ENCODE data around the gene FAM171A1. TPM values are rescaled to one million over a fixed set of nuclear protein-coding genes. Genes with fewer than 3 reads are reported as not detected.

FAM171A1 gene
- total and polyA plus RNA-seq, 2 donors (not counting 1 experiment from before 2014, with no cell fraction given) = 0.09 TPM; not detected in 1

DNA sequence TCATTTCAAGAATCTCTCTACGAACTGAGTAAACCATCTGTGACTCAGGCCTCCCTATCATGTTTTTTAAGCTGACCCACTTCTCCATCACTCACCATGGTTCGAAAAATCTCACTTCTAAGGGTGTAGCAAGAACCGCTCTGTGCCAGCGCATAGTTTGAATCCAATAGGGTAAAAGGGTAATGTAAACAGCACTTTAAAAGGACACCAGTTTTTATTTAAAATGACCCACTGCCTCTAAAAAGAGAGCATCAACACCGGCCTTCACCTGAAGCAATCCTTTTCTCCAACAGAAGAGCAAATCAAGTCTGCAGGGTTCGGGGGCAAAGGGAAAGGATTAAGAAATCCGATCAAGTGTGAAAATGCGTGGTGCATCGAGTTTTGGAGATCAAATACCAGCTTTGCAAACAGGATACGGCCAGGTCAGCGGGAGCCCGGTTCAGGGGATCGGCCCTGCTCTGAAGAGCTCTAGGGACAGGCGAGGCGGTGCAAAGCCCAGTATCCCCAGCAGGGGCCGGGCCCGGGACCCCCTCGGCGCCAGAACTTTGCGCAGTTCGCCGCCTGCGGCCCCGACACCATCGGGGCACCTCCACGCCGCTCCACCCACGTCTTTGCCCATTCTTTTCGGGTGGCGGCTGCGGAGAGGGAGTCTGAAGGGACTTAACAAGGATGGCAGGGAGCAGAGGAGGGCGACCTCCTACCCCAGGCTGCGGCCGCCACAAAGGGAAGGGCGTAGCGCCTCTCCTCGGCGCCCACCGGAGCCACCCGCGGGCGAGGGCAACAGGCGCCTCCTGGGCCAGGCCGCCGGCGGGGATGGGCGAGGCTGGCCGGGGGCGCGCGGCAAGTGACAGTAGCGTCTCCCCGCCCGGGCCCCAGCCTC lies 203.4 kb downstream of the FAM171A1 start:
- peak overlapping the region; percentile 95 for H3K4me2 ChIP-seq (replicated peaks; ENCODE audit: low read depth, low read length, poor library complexity, severe bottlenecking)
- H3K27ac ChIP-seq (ENCODE audit: low read length in 2 of 2) = peak overlapping the region in 1 of 2 donors; percentile 68
- Mint-ChIP-seq H3K4me3 (peak overlapping the region; percentile 95), H3K27me3 (no peaks in the 10 kb centered on the region), H3K9me3 (ENCODE audit: insufficient read depth) (no peaks in the 10 kb centered on the region), H3K4me1 (peaks cover 34% of the 10 kb centered on the region), H3K27ac (peak overlapping the region; percentile 88)
- no peaks in the 10 kb centered on the region for H3K36me3 ChIP-seq (replicated peaks in 1 of 2; ENCODE audit: control extremely low read depth in 1 of 2, control insufficient read depth in 1 of 2, extremely low read depth in 1 of 2, insufficient read depth in 2 of 2, low read length in 1 of 2)
- H2AFZ ChIP-seq (ENCODE audit: insufficient read depth, low read depth, low read length, poor library complexity, severe bottlenecking) = peak overlapping the region; percentile 99
- peak overlapping the region; percentile 85 for H3K9ac ChIP-seq (ENCODE audit: low read length)
- H3K27me3 ChIP-seq (replicated peaks in 1 of 4; ENCODE audit: control extremely low read depth in 1 of 4, control insufficient read depth in 3 of 4, insufficient read depth in 4 of 4, low read length in 3 of 4) = no peaks in the 10 kb centered on the region
- 2% methylated on average over 50 of the region's 54 CpGs for WGBS (ENCODE audit: insufficient coverage)
- peak overlapping the region; percentile 21 to 89 (median 83) for H3K4me3 ChIP-seq (ENCODE audit: control extremely low read depth in 1 of 5, extremely low read depth in 1 of 5, insufficient read depth in 1 of 5, low read depth in 2 of 5, low read length in 4 of 5)
- H3K79me2 ChIP-seq (ENCODE audit: control insufficient read depth, insufficient read depth, low read length) = peaks cover 5% of the 10 kb centered on the region
- H3K9me3 ChIP-seq (ENCODE audit: control extremely low read depth in 1 of 3, control insufficient read depth in 2 of 3, insufficient read depth in 1 of 3, low read length in 2 of 3) = no peaks in the 10 kb centered on the region
- no peaks in the 10 kb centered on the region for H4K20me1 ChIP-seq (ENCODE audit: control insufficient read depth, insufficient read depth, low read length, poor library complexity, severe bottlenecking)
- intact Hi-C loops (cut with micrococcal nuclease) = loop anchor here (1.0 to 5.0 kb wide), 9 partner anchors 26 to 1581 kb away; partner anchors contain the start of genes ACBD7, DCLRE1C, PRPF18 and RPP38
- peaks cover 21 to 27% of the 10 kb centered on the region in 2 donors for H3K4me1 ChIP-seq (ENCODE audit: control insufficient read depth in 2 of 2, insufficient read depth in 2 of 2, low read length in 2 of 2)
- POLR2A ChIA-PET = interaction anchor here (0.7 to 3.2 kb wide), 4 partner anchors 22 to 70 kb away, joined by 3 to 24 read pairs (median 4); no protein-coding TSS in a partner anchor
- TF ChIP-seq, protein P1, sequence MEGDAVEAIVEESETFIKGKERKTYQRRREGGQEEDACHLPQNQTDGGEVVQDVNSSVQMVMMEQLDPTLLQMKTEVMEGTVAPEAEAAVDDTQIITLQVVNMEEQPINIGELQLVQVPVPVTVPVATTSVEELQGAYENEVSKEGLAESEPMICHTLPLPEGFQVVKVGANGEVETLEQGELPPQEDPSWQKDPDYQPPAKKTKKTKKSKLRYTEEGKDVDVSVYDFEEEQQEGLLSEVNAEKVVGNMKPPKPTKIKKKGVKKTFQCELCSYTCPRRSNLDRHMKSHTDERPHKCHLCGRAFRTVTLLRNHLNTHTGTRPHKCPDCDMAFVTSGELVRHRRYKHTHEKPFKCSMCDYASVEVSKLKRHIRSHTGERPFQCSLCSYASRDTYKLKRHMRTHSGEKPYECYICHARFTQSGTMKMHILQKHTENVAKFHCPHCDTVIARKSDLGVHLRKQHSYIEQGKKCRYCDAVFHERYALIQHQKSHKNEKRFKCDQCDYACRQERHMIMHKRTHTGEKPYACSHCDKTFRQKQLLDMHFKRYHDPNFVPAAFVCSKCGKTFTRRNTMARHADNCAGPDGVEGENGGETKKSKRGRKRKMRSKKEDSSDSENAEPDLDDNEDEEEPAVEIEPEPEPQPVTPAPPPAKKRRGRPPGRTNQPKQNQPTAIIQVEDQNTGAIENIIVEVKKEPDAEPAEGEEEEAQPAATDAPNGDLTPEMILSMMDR (IDR thresholded peaks at IDR 0.05) = peak; percentile 47
- TF ChIP-seq EZH2 (IDR thresholded peaks at IDR 0.05; ENCODE audit: borderline replicate concordance, insufficient read depth, low read depth, low read length, poor library complexity, severe bottlenecking) = no peak
- CTCF ChIA-PET = interaction anchor here (0.6 to 4.0 kb wide), 11 partner anchors 16 to 655 kb away, joined by 3 to 21 read pairs (median 3); no protein-coding TSS in a partner anchor
- ATAC-seq (ENCODE audit: low read depth) (peak; percentile 18), DNase-seq (peak; percentile 74)
